Transverse colon (tissue), 4 donors: Measurements from ENCODE around the gene MMEL1. TPM values are rescaled to one million over a fixed set of nuclear protein-coding genes. Genes with fewer than 3 reads are reported as not detected.

Experiments
- DNase-seq: peaks from one replicate; pipeline ENCODE4 v3.0.0-alpha.2; 2019
- H3K27ac ChIP-seq, 4 donors: fragments of 200-600 bp; sonication (generic); 2 replicates each; pipeline ENCODE4 v1.5.1; 2016 to 2018; ENCODE audit warnings: inconsistent platforms in 4 of 4
- H3K27me3 ChIP-seq: fragments of 200-600 bp; sonication (generic); 2 replicates; pipeline ENCODE4 v1.5.1; 2017; ENCODE audit warnings: inconsistent platforms
- H3K36me3 ChIP-seq, 4 donors: fragments of 200-600 bp; sonication (generic); 2 replicates each; pipeline ENCODE4 v1.5.1; 2017 to 2019; ENCODE audit warnings: inconsistent platforms in 4 of 4
- H3K4me1 ChIP-seq, 4 donors: fragments of 200-600 bp; sonication (generic); 2 replicates each; pipeline ENCODE4 v1.5.1; 2017 to 2020; ENCODE audit warnings: inconsistent platforms in 4 of 4
- H3K4me3 ChIP-seq, 4 donors: fragments of 200-600 bp; sonication (generic); 1 replicate in 1 of 4; 2 replicates in 3 of 4; pipeline versions ENCODE4 v1.5.1 to v1.6.1; 2017 to 2019; ENCODE audit warnings: inconsistent platforms in 4 of 4
- H3K9me3 ChIP-seq, 2 donors: fragments of 200-600 bp; sonication (generic); 2 replicates each; pipeline ENCODE4 v1.5.1; 2017 to 2019; ENCODE audit warnings: inconsistent platforms in 2 of 2
- EP300 ChIP-seq: sonication (generic); formaldehyde crosslinking; IDR thresholded peaks from one replicate; pipeline ENCODE4 v1.6.1; 2017; ENCODE audit warnings: antibody characterized with exemption, low read depth
- POLR2A ChIP-seq: fragments of 450-650 bp; IDR thresholded peaks from one replicate; pipeline ENCODE4 v1.6.1; 2016; ENCODE audit warnings: antibody characterized with exemption, mild to moderate bottlenecking, moderate library complexity
- POLR2AphosphoS5 ChIP-seq, 3 donors: sonication (generic); formaldehyde crosslinking; IDR thresholded peaks; one replicate each; pipeline ENCODE4 v1.6.1; 2016; ENCODE audit warnings: antibody characterized with exemption in 3 of 3
- WGBS, 2 donors: methylation state at CpG; one replicate each; pipeline ENCODE4 v1.1.5; 2018; ENCODE audit warnings: low coverage in 1 of 2; 5-methylcytosine and 5-hydroxymethylcytosine counted together
- in situ Hi-C, 4 donors: fragments of 200-750 bp; cut with MboI; loops; one replicate each; pipeline versions ENCODE4 v1.15.0 to v1.15.1; 2017; ENCODE audit warnings: low sequenced_read_pairs in 3 of 4, low pct_ligation_motif_present in 1 of 4, low pct_unique_long_range_greater_than_20kb in 1 of 4
- intact Hi-C: fragments of 100-400 bp; cut with DNase I; formaldehyde crosslinking; loops from one replicate; pipeline ENCODE4 v1.15.1; 2023; ENCODE audit warnings: low total_unique reads
- total RNA-seq, 4 donors: library from RNA; depleted of rRNA; stranded (reverse); fragments of >200 nt; gene quantifications; one replicate each; pipeline ENCODE4 v1.1.0, GENCODE V29; 2016
- TF ChIP-seq, protein P1 (sequence below), 5 experiments: fragments of 200-600 bp in 3 of 5; fragments of 450-650 bp in 2 of 5; sonication (generic) in 3 of 5; IDR thresholded peaks; 1 replicate in 2 of 5; 2 replicates in 3 of 5; pipeline ENCODE4 v1.5.1; 2016 to 2017; ENCODE audit warnings: antibody characterized with exemption in 5 of 5, inconsistent platforms in 3 of 5, mild to moderate bottlenecking in 2 of 5, moderate library complexity in 1 of 5

Gene MMEL1
- total RNA-seq, 4 donors from 2014 or later, result 10.5 to 16.7 (median 12.4) TPM; not detected in 1

- no peak for DNase-seq
- Histone ChIP-seq H3K9me3 (peaks cover 0 to 5% of the 10 kb centered on the region in 2 donors), H3K36me3 (no peaks in the 10 kb centered on the region), H3K4me3 (no peak overlapping the region), H3K27ac (no peak overlapping the region), H3K4me1 (peaks cover 11 to 19% (median 17%) of the 10 kb centered on the region in 4 donors), H3K27me3 (peaks cover 30% of the 10 kb centered on the region)
- in situ Hi-C loops (loop anchor here in 1 of 4 donors (25.0 kb wide), 1 partner anchor 226 kb away; the partner anchor contains the start of gene PEX10), intact Hi-C loops (no loop called here)
- WGBS, 2 donors, result 80 to 81% methylated on average over 1 to 16 of the region's 16 CpGs
- TF ChIP-seq, protein P1, sequence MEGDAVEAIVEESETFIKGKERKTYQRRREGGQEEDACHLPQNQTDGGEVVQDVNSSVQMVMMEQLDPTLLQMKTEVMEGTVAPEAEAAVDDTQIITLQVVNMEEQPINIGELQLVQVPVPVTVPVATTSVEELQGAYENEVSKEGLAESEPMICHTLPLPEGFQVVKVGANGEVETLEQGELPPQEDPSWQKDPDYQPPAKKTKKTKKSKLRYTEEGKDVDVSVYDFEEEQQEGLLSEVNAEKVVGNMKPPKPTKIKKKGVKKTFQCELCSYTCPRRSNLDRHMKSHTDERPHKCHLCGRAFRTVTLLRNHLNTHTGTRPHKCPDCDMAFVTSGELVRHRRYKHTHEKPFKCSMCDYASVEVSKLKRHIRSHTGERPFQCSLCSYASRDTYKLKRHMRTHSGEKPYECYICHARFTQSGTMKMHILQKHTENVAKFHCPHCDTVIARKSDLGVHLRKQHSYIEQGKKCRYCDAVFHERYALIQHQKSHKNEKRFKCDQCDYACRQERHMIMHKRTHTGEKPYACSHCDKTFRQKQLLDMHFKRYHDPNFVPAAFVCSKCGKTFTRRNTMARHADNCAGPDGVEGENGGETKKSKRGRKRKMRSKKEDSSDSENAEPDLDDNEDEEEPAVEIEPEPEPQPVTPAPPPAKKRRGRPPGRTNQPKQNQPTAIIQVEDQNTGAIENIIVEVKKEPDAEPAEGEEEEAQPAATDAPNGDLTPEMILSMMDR (IDR thresholded peaks at IDR 0.05), result no peak
- TF ChIP-seq POLR2A, result no peak
- no peak for TF ChIP-seq EP300
These were observed 5.8 kb upstream of the MMEL1 start for GRCh38 chr1:2638466-2639115.

- TF ChIP-seq, protein P1 (IDR thresholded peaks at IDR 0.05), result no peak
- TF ChIP-seq EP300, result no peak
- no peak for TF ChIP-seq POLR2A
- TF ChIP-seq POLR2AphosphoS5 (IDR thresholded peaks at IDR 0.05), result no peak
- 65% methylated on average over 10 of the region's 10 CpGs; no CpG with 5 or more reads in 1 of the 2 donors for WGBS, 2 donors
- Histone ChIP-seq H3K27me3 (peaks cover 39% of the 10 kb centered on the region), H3K4me1 (peaks cover 11 to 20% (median 15%) of the 10 kb centered on the region in 4 donors), H3K9me3 (peaks cover 0 to 5% of the 10 kb centered on the region in 2 donors), H3K27ac (no peak overlapping the region), H3K36me3 (no peaks in the 10 kb centered on the region), H3K4me3 (no peak overlapping the region)
- intact Hi-C loops, result no loop called here
- in situ Hi-C loops, result loop anchor here in 1 of 4 donors (25.0 kb wide), 1 partner anchor 225 kb away; the partner anchor contains the start of gene PEX10
- no peak for DNase-seq
These were observed 4.8 kb upstream of the MMEL1 start for GRCh38 chr1:2637442-2638145.

DNA sequence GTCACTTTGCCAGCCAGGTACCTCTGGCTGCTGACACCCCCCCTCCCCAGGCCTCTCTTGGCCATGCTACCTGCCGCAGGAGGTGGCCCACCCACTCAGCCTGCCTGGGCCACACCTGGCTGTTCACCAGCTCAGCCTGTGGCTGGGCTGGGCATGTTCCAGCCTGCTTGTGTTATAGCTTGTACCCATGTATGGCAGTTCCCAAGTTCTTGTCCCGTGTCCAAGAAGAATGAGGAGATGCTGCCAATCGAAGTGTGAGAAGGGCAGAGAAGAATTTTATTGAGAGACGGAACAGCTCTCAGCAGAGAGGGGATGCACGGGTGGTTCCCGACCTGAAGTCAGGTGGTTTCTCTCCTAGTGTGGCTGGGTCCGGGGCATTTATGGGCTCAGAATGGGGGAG lies 3.9 kb upstream of the MMEL1 start:
- in situ Hi-C loops, result loop anchor here in 1 of 4 donors (25.0 kb wide), 1 partner anchor 224 kb away; the partner anchor contains the start of gene PEX10
- Histone ChIP-seq H3K9me3 (peaks cover 0 to 5% of the 10 kb centered on the region in 2 donors), H3K27ac (no peak overlapping the region), H3K36me3 (no peaks in the 10 kb centered on the region), H3K4me3 (no peak overlapping the region), H3K27me3 (peaks cover 48% of the 10 kb centered on the region), H3K4me1 (peaks cover 8 to 17% (median 13%) of the 10 kb centered on the region in 4 donors)
- 91 to 92% methylated on average over 2 to 7 of the region's 7 CpGs for WGBS, 2 donors
- intact Hi-C loops, result no loop called here
- DNase-seq, result no peak
- TF ChIP-seq POLR2AphosphoS5 (IDR thresholded peaks at IDR 0.05), result no peak
- no peak for TF ChIP-seq POLR2A

- in situ Hi-C loops, result loop anchor here in 1 of 4 donors (25.0 kb wide), 1 partner anchor 223 kb away; the partner anchor contains the start of gene PEX10
- DNase-seq, result no peak
- TF ChIP-seq POLR2A, result no peak
- no peak for TF ChIP-seq EP300
- TF ChIP-seq, protein P1 (IDR thresholded peaks at IDR 0.05), result no peak
- TF ChIP-seq POLR2AphosphoS5 (IDR thresholded peaks at IDR 0.05), result no peak
- intact Hi-C loops, result no loop called here
- peaks cover 0 to 5% of the 10 kb centered on the region in 2 donors for H3K9me3 ChIP-seq
- 71% methylated on average over 7 of the region's 10 CpGs; no CpG with 5 or more reads in 1 of the 2 donors for WGBS, 2 donors
- no peak overlapping the region for H3K27ac ChIP-seq
- no peaks in the 10 kb centered on the region for H3K36me3 ChIP-seq
- no peak overlapping the region for H3K4me3 ChIP-seq
- peaks cover 3 to 20% (median 15%) of the 10 kb centered on the region in 4 donors for H3K4me1 ChIP-seq
- peaks cover 51% of the 10 kb centered on the region for H3K27me3 ChIP-seq
These were observed 2.7 kb upstream of the MMEL1 start for GRCh38 chr1:2635361-2636010.
